ENCODE results near the gene TASOR2. TPM values are rescaled to one million over a fixed set of nuclear protein-coding genes. Genes with fewer than 3 reads are reported as not detected.

The TASOR2 gene
- total RNA-seq, 2 experiments from 2014 or later, result 61.4 to 69.9 TPM

- no peak overlapping the region for H3K4me3 Mint-ChIP-seq
- H3K27ac Mint-ChIP-seq, result no peak overlapping the region
- peaks cover 2% of the 10 kb centered on the region for H3K27me3 Mint-ChIP-seq
- DNase-seq (no peak), ATAC-seq (no peak)
- no peak for TF ChIP-seq CTCF (IDR thresholded peaks at IDR 0.05)
- ChIA-PET CTCF (interaction anchor here (0.7 to 2.1 kb wide), 4 partner anchors 10 to 54 kb away, joined by 3 to 7 read pairs (median 6); no protein-coding TSS in a partner anchor), POLR2A (interaction anchor here (1.6 to 2.4 kb wide), 2 partner anchors 9 to 13 kb away, joined by 3 to 8 read pairs; no protein-coding TSS in a partner anchor)
- peaks cover 35% of the 10 kb centered on the region for H3K4me1 Mint-ChIP-seq (ENCODE audit: low read depth)
- peaks cover 10% of the 10 kb centered on the region for H3K36me3 Mint-ChIP-seq (ENCODE audit: low read depth)
- intact Hi-C loops (cut with micrococcal nuclease), result loop anchor here (10.0 kb wide), 1 partner anchor 132 kb away; the partner anchor contains the start of gene GDI2
- H3K9me3 Mint-ChIP-seq, result no peaks in the 10 kb centered on the region
Measured at GRCh38 chr10:5683065-5683464, 1.6 kb upstream of the TASOR2 start.

- H3K27ac Mint-ChIP-seq, result peak overlapping the region; percentile 91
- peak; percentile 56 for TF ChIP-seq CTCF (IDR thresholded peaks at IDR 0.05)
- CTCF ChIA-PET, result interaction anchor here (1.0 to 2.1 kb wide), 3 partner anchors 38 to 56 kb away, joined by 3 to 6 read pairs (median 3); no protein-coding TSS in a partner anchor
- H3K4me3 Mint-ChIP-seq, result peak overlapping the region; percentile 87
- H3K27me3 Mint-ChIP-seq, result no peaks in the 10 kb centered on the region
- peaks cover 47% of the 10 kb centered on the region for H3K4me1 Mint-ChIP-seq (ENCODE audit: low read depth)
- no peaks in the 10 kb centered on the region for H3K9me3 Mint-ChIP-seq
- intact Hi-C loops (cut with micrococcal nuclease), result loop anchor here (10.0 kb wide), 1 partner anchor 130 kb away; the partner anchor contains the start of gene GDI2
- ATAC-seq, result peak; percentile 65
- DNase-seq, result peak; percentile 87
- POLR2A ChIA-PET, result interaction anchor here (1.0 to 2.0 kb wide), 3 partner anchors 16 to 115 kb away, joined by 3 to 4 read pairs (median 3); no protein-coding TSS in a partner anchor
- peaks cover 14% of the 10 kb centered on the region for H3K36me3 Mint-ChIP-seq (ENCODE audit: low read depth)
Measured at GRCh38 chr10:5684971-5685763, 529 bp downstream of the TASOR2 start.

GRCh38 chr10:5685764-5686240 lies 1.2 kb downstream of the TASOR2 start:
- no peak for ATAC-seq
- Mint-ChIP-seq H3K4me1 (ENCODE audit: low read depth) (peaks cover 53% of the 10 kb centered on the region), H3K27me3 (no peaks in the 10 kb centered on the region), H3K36me3 (ENCODE audit: low read depth) (peaks cover 14% of the 10 kb centered on the region), H3K27ac (peak overlapping the region; percentile 91), H3K9me3 (no peaks in the 10 kb centered on the region), H3K4me3 (peak overlapping the region; percentile 87)
- POLR2A ChIA-PET, result interaction anchor here (1.0 to 1.2 kb wide), 2 partner anchors 25 to 115 kb away, joined by 3 read pairs; no protein-coding TSS in a partner anchor
- DNase-seq, result no peak
- CTCF ChIA-PET, result interaction anchor here (1.0 kb wide), 1 partner anchor 38 kb away, joined by 3 read pairs; no protein-coding TSS in a partner anchor
- intact Hi-C loops (cut with micrococcal nuclease), result loop anchor here (10.0 kb wide), 1 partner anchor 129 kb away; the partner anchor contains the start of gene GDI2
- TF ChIP-seq CTCF (IDR thresholded peaks at IDR 0.05), result peak; percentile 24

GRCh38 chr10:5688587-5688986 lies 3.9 kb downstream of the TASOR2 start:
- ATAC-seq (no peak), DNase-seq (no peak)
- H3K4me1 Mint-ChIP-seq (ENCODE audit: low read depth), result peaks cover 59% of the 10 kb centered on the region
- intact Hi-C loops (cut with micrococcal nuclease), result loop anchor here (10.0 kb wide), 1 partner anchor 126 kb away; the partner anchor contains the start of gene GDI2
- POLR2A ChIA-PET, result interaction anchor here (0.7 to 1.0 kb wide), 2 partner anchors 12 to 231 kb away, joined by 3 read pairs; no protein-coding TSS in a partner anchor
- H3K27me3 Mint-ChIP-seq, result no peaks in the 10 kb centered on the region
- H3K36me3 Mint-ChIP-seq (ENCODE audit: low read depth), result peaks cover 14% of the 10 kb centered on the region
- TF ChIP-seq CTCF (IDR thresholded peaks at IDR 0.05), result no peak
- no peaks in the 10 kb centered on the region for H3K9me3 Mint-ChIP-seq
- no peak overlapping the region for H3K27ac Mint-ChIP-seq
- CTCF ChIA-PET, result interaction anchor here (1.1 to 2.4 kb wide), 3 partner anchors 10 to 59 kb away, joined by 3 to 6 read pairs (median 6); no protein-coding TSS in a partner anchor
- no peak overlapping the region for H3K4me3 Mint-ChIP-seq
